Mononuclear cell (primary cell): ENCODE results near the gene IFNA10. TPM values are rescaled to one million over a fixed set of nuclear protein-coding genes. Genes with fewer than 3 reads are reported as not detected.
"Not testable (repeated sequence)": the region's sequence is repeated elsewhere in the genome, so short reads cannot be mapped to it uniquely, and the experiment has no call there.

ENCODE experiments used
- H3K27me3 ChIP-seq: 2 replicates; pipeline ENCODE4 v1.6.0; 2011; ENCODE audit warnings: low read length, control low read depth; ENCODE audit not compliant: insufficient read depth
- H3K4me1 ChIP-seq: 2 replicates; pipeline ENCODE4 v1.5.1; 2011; ENCODE audit warnings: mild to moderate bottlenecking, low read length, control low read depth; ENCODE audit not compliant: insufficient read depth
- H3K4me3 ChIP-seq: 2 replicates; pipeline ENCODE4 v1.5.1; 2011; ENCODE audit warnings: mild to moderate bottlenecking, low read length, moderate library complexity
- H3K9me3 ChIP-seq: 2 replicates; pipeline ENCODE4 v1.5.1; 2011; ENCODE audit warnings: low read depth, mild to moderate bottlenecking, control low read depth, low read length
- total RNA-seq: library from RNA; depleted of rRNA; stranded (reverse); fragments of >200 nt; gene quantifications from one replicate; pipeline ENCODE4 v1.2.3, GENCODE V29; 2012

Gene IFNA10
- total RNA-seq, 1 donor, result not detected

- H3K4me3 ChIP-seq, H3K27me3 ChIP-seq, H3K9me3 ChIP-seq, H3K4me1 ChIP-seq: not testable (repeated sequence)
Measured at GRCh38 chr9:21212160-21212559, 5.2 kb upstream of the IFNA10 start.

- H3K4me3 ChIP-seq, H3K27me3 ChIP-seq, H3K4me1 ChIP-seq: not testable (repeated sequence)
Measured at GRCh38 chr9:21210782-21211181, 3.8 kb upstream of the IFNA10 start.

DNA sequence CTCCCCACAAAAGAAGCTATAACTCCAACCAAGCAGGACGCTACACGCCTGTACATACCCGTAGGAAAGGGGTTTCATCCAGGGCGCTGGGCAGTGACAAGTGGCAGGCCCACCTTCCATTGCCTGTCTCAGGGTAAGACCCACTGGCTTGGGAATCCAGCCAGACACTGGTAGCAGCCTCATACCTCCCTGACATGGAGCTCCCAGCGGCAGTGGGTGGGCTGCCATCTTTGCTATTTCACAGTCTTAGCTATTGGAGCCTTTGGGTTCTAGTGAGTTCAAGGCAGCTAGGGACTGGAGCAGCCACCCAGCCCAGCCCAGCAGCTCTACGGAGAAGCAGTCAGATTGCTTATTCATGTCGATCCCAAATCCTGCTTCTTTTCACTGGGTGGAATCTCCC, 3.4 kb upstream of the IFNA10 start:
- H3K4me1 ChIP-seq, result no peaks in the 10 kb centered on the region
- no peak overlapping the region for H3K4me3 ChIP-seq
- no peaks in the 10 kb centered on the region for H3K9me3 ChIP-seq
- no peaks in the 10 kb centered on the region for H3K27me3 ChIP-seq

More at GRCh38 chr9:21210782-21211181, 3.8 kb upstream of the IFNA10 start:
- H3K9me3 ChIP-seq, result not testable (repeated sequence)

DNA sequence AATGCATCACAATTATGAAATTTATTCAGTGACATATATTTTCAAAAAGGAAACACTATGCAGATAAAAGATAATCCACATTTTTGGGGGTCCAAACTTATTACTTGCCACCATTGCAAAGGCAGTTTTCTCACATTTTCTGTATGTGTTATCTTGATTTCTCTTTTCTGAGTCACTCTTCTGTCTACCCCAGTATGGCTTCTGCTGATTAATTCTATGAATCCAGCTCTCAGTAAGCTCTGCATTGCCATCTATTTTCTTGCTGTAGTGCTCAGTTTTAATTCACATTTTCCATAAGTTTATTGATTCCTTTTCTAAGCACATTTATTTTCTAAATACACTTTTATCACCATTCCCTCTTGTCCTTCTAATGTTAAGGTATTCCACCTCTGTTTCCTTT, 1.7 kb downstream of the IFNA10 start:
- Histone ChIP-seq H3K9me3 (no peaks in the 10 kb centered on the region), H3K4me3 (no peak overlapping the region), H3K27me3 (no peaks in the 10 kb centered on the region), H3K4me1 (no peaks in the 10 kb centered on the region)

- H3K9me3 ChIP-seq, H3K4me3 ChIP-seq, H3K27me3 ChIP-seq, H3K4me1 ChIP-seq: not testable (repeated sequence)
Measured at GRCh38 chr9:21202105-21202504, 4.8 kb downstream of the IFNA10 start, which contains the start of gene IFNA7. Gene IFNA7, minus strand, starts transcription at chr9:21202205. Its CDS starts 40 bp downstream, at chr9:21202165.

DNA sequence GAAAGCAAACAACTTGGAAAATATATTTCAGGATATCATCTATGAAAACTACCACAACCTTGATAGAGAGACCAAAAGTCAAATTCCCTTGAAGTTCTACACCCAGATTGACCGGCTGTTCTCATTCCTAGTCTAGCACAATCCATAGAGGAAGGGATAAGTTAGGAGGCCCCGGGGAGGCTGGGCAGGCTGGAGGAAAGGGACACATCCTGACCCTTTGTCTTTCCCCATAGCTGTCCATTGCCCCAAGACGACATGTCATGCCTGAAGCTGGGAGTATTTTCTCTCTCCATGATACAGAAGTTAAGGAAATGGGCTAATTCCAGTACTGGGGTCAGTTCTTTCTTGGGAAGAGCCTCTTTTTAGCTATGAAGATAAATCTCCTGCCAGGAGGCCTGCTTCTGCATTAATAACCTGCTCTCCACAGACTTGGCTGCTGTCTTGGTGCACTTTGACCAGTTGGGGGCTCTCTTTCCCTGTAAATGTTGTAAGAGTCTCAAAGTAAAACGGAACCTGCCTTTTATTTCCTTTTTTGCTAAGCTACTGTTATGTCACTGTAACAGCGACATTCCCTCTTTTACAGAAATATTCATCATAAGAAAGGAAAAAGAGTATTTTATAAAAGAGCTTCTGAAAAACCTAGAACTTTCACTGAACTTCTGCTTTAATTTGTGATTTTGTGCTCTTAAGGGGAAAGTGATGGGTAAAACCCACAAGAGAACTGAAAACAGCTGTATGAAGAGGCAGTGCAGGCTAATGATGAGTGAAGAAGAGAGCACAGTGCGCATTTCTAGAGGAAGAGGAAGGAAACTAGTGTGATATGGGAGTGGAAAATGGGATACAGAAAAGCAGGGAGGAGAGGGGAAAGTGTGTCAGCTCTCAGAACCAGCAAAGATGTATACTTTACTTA, 11.8 kb downstream of the IFNA10 start:
- not testable (repeated sequence) for H3K9me3 ChIP-seq, H3K4me1 ChIP-seq, H3K27me3 ChIP-seq, H3K4me3 ChIP-seq

GRCh38 chr9:21187487-21187886, 19.5 kb downstream of the IFNA10 start, which contains the start of gene IFNA4:
Gene IFNA4, minus strand, starts transcription at chr9:21187587. Its CDS starts 56 bp downstream, at chr9:21187531.
- not testable (repeated sequence) for H3K4me3 ChIP-seq, H3K4me1 ChIP-seq, H3K27me3 ChIP-seq, H3K9me3 ChIP-seq

DNA sequence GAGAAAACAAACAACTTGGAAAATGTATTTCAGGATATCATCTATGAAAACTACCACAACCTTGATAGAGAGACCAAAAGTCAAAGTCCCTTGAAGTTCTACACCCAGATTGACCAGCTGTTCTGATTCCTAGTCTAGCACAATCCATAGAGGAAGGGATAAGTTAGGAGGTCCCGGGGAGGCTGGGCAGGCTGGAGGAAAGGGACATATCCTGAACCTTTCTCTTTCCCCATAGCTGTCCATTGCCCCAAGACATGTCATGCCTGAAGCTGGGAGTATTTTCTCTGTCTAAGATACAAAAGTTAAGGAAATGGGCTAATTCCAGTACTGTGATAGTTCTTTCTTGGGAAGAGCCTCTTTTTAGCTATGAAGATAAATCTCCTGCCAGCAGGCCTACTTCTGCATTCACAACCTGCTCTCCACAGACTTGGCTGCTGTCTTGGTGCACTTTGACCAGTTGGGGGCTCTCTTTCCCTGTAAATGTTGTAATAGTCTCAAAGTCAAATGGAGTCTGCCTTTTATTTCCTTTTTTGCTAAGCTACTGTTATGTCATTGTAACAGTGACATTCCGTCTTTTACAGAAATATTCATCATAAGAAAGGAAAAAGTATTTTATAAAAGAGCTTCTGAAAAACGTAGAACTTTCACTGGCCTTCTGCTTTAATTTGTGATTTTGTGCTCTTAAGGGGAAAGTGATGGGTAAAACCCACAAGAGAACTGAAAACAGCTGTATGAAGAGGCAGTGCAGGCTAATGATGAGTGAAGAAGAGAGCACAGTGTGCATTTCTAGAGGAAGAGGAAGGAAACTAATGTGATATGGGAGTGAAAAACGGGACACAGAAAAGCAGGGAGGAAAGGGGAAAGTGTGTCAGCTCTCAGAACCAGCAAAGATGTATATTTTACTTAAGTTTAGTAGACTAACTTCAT, 23.9 kb downstream of the IFNA10 start:
- H3K4me1 ChIP-seq, H3K27me3 ChIP-seq, H3K4me3 ChIP-seq, H3K9me3 ChIP-seq: not testable (repeated sequence)

DNA sequence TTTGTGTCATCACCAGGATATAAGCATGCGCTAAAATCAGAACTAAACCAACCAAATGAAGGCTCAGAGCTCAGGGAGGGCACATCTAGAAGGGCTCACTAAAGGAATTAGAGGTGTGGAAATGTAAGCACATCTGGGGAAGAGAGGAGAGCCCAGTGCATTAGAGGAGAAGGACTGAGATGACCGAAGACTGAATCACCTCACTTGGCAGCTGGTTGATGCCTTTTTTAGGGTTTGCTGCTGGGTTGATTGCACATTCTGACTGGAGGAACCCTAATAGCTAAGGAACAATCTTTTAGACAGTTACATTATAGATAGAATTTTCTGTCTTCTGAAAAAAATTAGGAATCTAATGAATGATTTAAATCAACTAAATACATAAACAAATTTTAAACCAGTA, 32.3 kb downstream of the IFNA10 start:
- H3K9me3 ChIP-seq, result no peaks in the 10 kb centered on the region
- no peaks in the 10 kb centered on the region for H3K4me1 ChIP-seq
- H3K4me3 ChIP-seq, result no peak overlapping the region
- H3K27me3 ChIP-seq, result no peaks in the 10 kb centered on the region

DNA sequence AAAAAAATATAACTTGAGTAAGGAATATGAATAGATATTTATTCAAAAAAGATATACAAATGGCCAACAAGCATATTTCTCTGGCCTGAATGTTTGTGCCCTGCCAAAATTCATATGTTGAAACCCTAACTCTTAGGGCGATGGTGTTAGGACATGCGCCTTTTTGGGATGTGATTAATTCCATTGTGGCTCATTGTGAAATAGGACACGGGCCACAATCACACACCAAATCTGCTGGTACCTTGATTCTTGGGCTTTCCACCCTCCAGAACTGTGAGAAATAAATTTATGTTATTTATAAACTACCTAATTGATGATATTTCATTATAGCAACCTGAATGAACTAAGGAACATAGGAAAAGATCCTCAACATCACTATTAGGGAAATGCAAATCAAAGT, 34.8 kb downstream of the IFNA10 start:
- H3K4me1 ChIP-seq, result no peaks in the 10 kb centered on the region
- H3K4me3 ChIP-seq, result no peak overlapping the region
- H3K27me3 ChIP-seq, result no peaks in the 10 kb centered on the region
- no peaks in the 10 kb centered on the region for H3K9me3 ChIP-seq

- H3K27me3 ChIP-seq, result no peaks in the 10 kb centered on the region
- H3K4me3 ChIP-seq, result no peak overlapping the region
- H3K9me3 ChIP-seq, result no peaks in the 10 kb centered on the region
- no peaks in the 10 kb centered on the region for H3K4me1 ChIP-seq
Measured at GRCh38 chr9:21171351-21171750, 35.6 kb downstream of the IFNA10 start.

- H3K9me3 ChIP-seq, H3K4me1 ChIP-seq, H3K4me3 ChIP-seq, H3K27me3 ChIP-seq: not testable (repeated sequence)
Measured at GRCh38 chr9:21166560-21166959, 40.4 kb downstream of the IFNA10 start, which contains the start of gene IFNA21. Gene IFNA21, minus strand, starts transcription at chr9:21166660. Its CDS starts 48 bp downstream, at chr9:21166612.

DNA sequence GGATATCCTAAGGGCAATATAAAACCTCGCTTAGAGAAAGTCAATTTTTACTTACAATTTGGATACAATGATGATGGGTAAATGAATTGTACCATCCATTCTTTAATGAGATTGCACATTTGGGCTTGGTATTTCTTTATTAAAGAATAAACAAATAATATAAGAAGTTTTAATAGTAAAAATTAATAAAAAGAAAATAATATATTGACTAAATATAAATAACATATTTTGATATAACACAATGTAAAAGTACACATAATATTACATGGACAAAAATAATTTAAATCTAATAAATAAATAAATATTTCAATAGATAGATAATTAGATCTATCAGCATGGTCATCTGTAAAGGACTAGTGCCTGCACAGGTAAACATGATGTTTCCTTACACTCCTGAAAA, 41.4 kb downstream of the IFNA10 start:
- H3K27me3 ChIP-seq, result no peaks in the 10 kb centered on the region
- H3K9me3 ChIP-seq, result no peaks in the 10 kb centered on the region
- peaks cover 4% of the 10 kb centered on the region for H3K4me1 ChIP-seq
- no peak overlapping the region for H3K4me3 ChIP-seq

DNA sequence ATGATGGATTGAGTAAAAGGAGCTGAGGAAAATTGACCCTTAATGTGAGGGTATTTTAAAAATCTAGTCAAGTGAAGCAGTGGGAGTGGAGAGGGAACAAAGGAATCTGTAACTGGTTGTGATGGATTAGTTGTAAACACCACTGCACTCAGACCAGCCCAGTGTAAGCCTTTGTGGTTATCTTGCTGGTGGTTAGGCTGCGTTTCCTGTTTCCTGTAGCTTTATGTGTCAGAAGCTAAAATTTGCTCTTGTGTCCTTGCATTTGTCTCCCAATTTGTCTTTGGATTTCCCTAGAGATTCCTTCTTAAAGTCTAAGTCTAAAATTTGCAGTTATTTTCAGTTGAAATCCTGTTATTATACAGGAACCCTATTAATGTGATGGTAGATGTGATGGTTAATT, 46.8 kb downstream of the IFNA10 start:
- Histone ChIP-seq H3K9me3 (peaks cover 9% of the 10 kb centered on the region), H3K4me1 (peaks cover 10% of the 10 kb centered on the region), H3K27me3 (no peaks in the 10 kb centered on the region), H3K4me3 (no peak overlapping the region)
